ENCODE measurements around the gene KRTAP5-7. TPM values are rescaled to one million over a fixed set of nuclear protein-coding genes. Genes with fewer than 3 reads are reported as not detected.
"Not testable (repeated sequence)": the region's sequence is repeated elsewhere in the genome, so short reads cannot be mapped to it uniquely, and the experiment has no call there.

KRTAP5-7 gene
- total RNA-seq, 1 donor from 2014 or later = 0.16 TPM

GRCh38 chr11:71496421-71496820 lies 30.6 kb upstream of the KRTAP5-7 start:
- ATAC-seq = no peak

- ATAC-seq = no peak
These were observed 29.0 kb upstream of the KRTAP5-7 start for GRCh38 chr11:71498091-71498490.

GRCh38 chr11:71499125-71499524 lies 27.9 kb upstream of the KRTAP5-7 start:
- ATAC-seq = no peak

- peak; percentile 19 for ATAC-seq
These were observed 27.5 kb upstream of the KRTAP5-7 start for GRCh38 chr11:71499546-71499945.

- peak; percentile 22 for ATAC-seq
These were observed 26.5 kb upstream of the KRTAP5-7 start for GRCh38 chr11:71500601-71501021.

GRCh38 chr11:71501071-71501985 lies 25.7 kb upstream of the KRTAP5-7 start:
- ATAC-seq = no peak

GRCh38 chr11:71502026-71502425 lies 25.0 kb upstream of the KRTAP5-7 start:
- ATAC-seq = no peak

- ATAC-seq = no peak
These were observed 24.1 kb upstream of the KRTAP5-7 start for GRCh38 chr11:71502871-71503435.

- ATAC-seq = peak; percentile 69
These were observed 22.5 kb upstream of the KRTAP5-7 start for GRCh38 chr11:71504531-71504930.

- ATAC-seq = no peak
These were observed 22.1 kb upstream of the KRTAP5-7 start for GRCh38 chr11:71505001-71505400.

- no peak for ATAC-seq
These were observed 21.3 kb upstream of the KRTAP5-7 start for GRCh38 chr11:71505781-71506180.

- ATAC-seq = no peak
These were observed 20.0 kb upstream of the KRTAP5-7 start for GRCh38 chr11:71507102-71507501.

GRCh38 chr11:71518506-71519471 lies 8.3 kb upstream of the KRTAP5-7 start:
- ATAC-seq = peak; percentile 15

GRCh38 chr11:71519546-71519945 lies 7.5 kb upstream of the KRTAP5-7 start:
- ATAC-seq = no peak

- ATAC-seq = no peak
These were observed 1.7 kb upstream of the KRTAP5-7 start for GRCh38 chr11:71525188-71525937.

- no peak for ATAC-seq
These were observed 1.1 kb upstream of the KRTAP5-7 start for GRCh38 chr11:71525938-71526495.

GRCh38 chr11:71527576-71528210 lies 626 bp downstream of the KRTAP5-7 start:
- no peak for ATAC-seq

GRCh38 chr11:71530602-71531001 lies 3.5 kb downstream of the KRTAP5-7 start:
- ATAC-seq = no peak

- ATAC-seq = no peak
These were observed 5.1 kb downstream of the KRTAP5-7 start for GRCh38 chr11:71532036-71532610.

- ATAC-seq = not testable (repeated sequence)
These were observed 7.9 kb downstream of the KRTAP5-7 start for GRCh38 chr11:71534711-71535608.
